ENCODE data around the gene POGLUT3. TPM values are rescaled to one million over a fixed set of nuclear protein-coding genes. Genes with fewer than 3 reads are reported as not detected.

POGLUT3 gene
- polyA plus RNA-seq, 1 experiment = 20.8 TPM

DNA sequence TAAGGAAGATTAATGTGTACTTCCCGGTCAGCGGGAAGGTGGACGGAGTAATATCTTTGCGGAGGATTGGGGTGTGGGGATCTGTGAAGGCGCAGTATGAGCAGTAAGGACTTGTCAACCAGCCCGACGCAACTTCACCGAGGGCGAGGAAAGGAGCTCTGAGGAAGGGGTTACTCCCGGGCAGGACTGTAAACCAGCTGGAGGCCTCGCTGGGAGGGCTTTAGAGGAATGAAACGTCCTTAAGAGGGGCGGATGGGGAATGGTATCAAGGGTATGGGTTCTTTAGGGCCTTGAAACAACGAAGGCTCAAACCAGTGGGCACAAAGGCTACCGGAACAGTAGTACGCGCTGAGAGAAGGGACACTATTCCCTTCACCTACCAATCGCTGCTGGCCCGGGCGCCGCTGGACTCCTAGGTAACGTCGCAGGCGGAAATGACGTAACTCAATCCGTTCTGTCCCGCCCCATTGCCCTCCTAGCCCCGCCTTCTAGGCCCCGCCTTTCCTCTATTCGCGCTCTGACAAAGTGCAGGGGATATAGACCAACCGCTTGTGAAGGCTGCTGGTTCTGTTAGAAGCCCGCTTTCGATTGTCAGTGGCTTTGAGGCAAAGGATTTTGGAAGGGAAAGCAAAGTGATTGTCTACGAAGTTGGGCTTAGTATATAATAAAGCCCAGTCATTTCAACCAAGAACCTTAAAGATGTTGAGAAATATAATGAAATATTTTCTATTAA is 30.9 kb downstream of the POGLUT3 start, which contains the start of gene C11orf65:
TSS of gene C11orf65 (minus strand) at position 439 of the 733 bp plus-strand sequence. CDS start 5,970 bp downstream, outside the sequence.
- ChIA-PET POLR2A (no interaction called here), CTCF (interaction anchor here (0.6 to 1.2 kb wide), 2 partner anchors 180 to 182 kb away, joined by 3 read pairs; no protein-coding TSS in a partner anchor)
- no peaks in the 10 kb centered on the region for H3K27me3 ChIP-seq (ENCODE audit: control insufficient read depth, insufficient read depth, low read length)
- TF ChIP-seq, protein P1, sequence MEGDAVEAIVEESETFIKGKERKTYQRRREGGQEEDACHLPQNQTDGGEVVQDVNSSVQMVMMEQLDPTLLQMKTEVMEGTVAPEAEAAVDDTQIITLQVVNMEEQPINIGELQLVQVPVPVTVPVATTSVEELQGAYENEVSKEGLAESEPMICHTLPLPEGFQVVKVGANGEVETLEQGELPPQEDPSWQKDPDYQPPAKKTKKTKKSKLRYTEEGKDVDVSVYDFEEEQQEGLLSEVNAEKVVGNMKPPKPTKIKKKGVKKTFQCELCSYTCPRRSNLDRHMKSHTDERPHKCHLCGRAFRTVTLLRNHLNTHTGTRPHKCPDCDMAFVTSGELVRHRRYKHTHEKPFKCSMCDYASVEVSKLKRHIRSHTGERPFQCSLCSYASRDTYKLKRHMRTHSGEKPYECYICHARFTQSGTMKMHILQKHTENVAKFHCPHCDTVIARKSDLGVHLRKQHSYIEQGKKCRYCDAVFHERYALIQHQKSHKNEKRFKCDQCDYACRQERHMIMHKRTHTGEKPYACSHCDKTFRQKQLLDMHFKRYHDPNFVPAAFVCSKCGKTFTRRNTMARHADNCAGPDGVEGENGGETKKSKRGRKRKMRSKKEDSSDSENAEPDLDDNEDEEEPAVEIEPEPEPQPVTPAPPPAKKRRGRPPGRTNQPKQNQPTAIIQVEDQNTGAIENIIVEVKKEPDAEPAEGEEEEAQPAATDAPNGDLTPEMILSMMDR (IDR thresholded peaks at IDR 0.05; ENCODE audit: insufficient read depth, low read depth, low read length) = no peak
- peak; percentile 80 for DNase-seq (ENCODE audit: low read depth)
- no peaks in the 10 kb centered on the region for H3K36me3 ChIP-seq (ENCODE audit: control insufficient read depth, insufficient read depth, low read length)
- peak within 1 kb of the TSS; percentile 78 for H3K4me3 ChIP-seq (ENCODE audit: low read depth, low read length)

GRCh38 chr11:108466405-108466804 is 31.8 kb downstream of the POGLUT3 start:
- TF ChIP-seq, protein P1 (IDR thresholded peaks at IDR 0.05; ENCODE audit: insufficient read depth, low read depth, low read length) = no peak
- H3K36me3 ChIP-seq (ENCODE audit: control insufficient read depth, insufficient read depth, low read length) = no peaks in the 10 kb centered on the region
- no peaks in the 10 kb centered on the region for H3K27me3 ChIP-seq (ENCODE audit: control insufficient read depth, insufficient read depth, low read length)
- peak overlapping the region; percentile 78 for H3K4me3 ChIP-seq (ENCODE audit: low read depth, low read length)
- ChIA-PET CTCF (no interaction called here), POLR2A (no interaction called here)
- DNase-seq (ENCODE audit: low read depth) = peak; percentile 0

DNA sequence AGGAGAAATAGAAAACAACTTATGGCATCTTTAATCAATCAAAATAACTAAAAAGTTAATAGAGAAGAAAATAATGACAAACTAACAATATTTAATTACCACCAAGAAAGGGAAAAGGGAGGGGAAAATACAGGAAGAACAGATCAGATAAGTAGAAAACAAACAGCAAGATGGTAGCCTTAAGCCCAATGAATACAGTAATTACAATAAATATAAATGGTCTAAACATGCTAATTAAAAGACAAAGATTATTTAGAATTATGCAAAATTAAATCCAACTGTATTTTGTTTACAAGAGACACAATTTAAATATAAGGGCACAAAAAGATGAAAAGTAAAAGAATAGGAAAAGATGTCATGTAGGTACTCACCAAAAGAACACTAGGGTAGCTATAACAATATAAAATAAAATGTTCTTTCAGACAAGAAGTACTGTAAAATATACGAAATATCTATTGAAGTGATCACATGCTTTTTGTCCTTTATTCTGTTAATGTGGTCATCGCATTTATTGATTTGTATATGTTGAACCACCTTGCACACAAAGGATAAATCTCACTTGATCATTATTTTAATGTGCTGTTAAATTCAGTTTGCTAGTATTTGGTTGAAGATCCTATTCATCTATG is 44.9 kb downstream of the POGLUT3 start:
- H3K27me3 ChIP-seq (ENCODE audit: control insufficient read depth, insufficient read depth, low read length) = no peaks in the 10 kb centered on the region
- DNase-seq (ENCODE audit: low read depth) = no peak
- H3K36me3 ChIP-seq (ENCODE audit: control insufficient read depth, insufficient read depth, low read length) = no peaks in the 10 kb centered on the region
- no peak overlapping the region for H3K4me3 ChIP-seq (ENCODE audit: low read depth, low read length)
- TF ChIP-seq, protein P1 (IDR thresholded peaks at IDR 0.05; ENCODE audit: insufficient read depth, low read depth, low read length) = no peak
- ChIA-PET POLR2A (no interaction called here), CTCF (no interaction called here)

Other genes with a start within 250 kb of the POGLUT3 start
- gene C11orf65, start 30.9 kb downstream of the POGLUT3 start, polyA plus RNA-seq (2011; rRNA removed) = 0.18 and 0.54 TPM in 2 replicates
- gene EXPH5, start 95.4 kb upstream of the POGLUT3 start, polyA plus RNA-seq (2011; rRNA removed) = 0.38 and 0.80 TPM in 2 replicates
- 11.0 and 15.8 TPM in 2 replicates for gene DDX10, start 166.7 kb upstream of the POGLUT3 start, polyA plus RNA-seq (2011; rRNA removed)

All from BJ (cell line).